SU-DHL-6 (cell line): ENCODE data around the gene HIVEP3.

Experiments used
- H2AFZ ChIP-seq: fragments of 200-600 bp; sonication (generic); 2 replicates; pipeline ENCODE4 v1.6.1; 2014; ENCODE audit warnings: low read depth, mild to moderate bottlenecking, moderate library complexity, mixed read lengths, antibody characterized with exemption, low read length; ENCODE audit not compliant: severe bottlenecking
- H3F3A ChIP-seq: fragments of 200-600 bp; shearing (Covaris generic); 2 replicates; pipeline ENCODE4 v1.6.0; 2016; ENCODE audit warnings: antibody characterized with exemption, mild to moderate bottlenecking; ENCODE audit not compliant: insufficient read depth
- H3K27ac ChIP-seq: fragments of 200-600 bp; sonication (generic); 2 replicates; pipeline ENCODE4 v1.5.1; 2016; ENCODE audit warnings: low read depth, mild to moderate bottlenecking, low read length, moderate library complexity, mixed read lengths
- H3K27me3 ChIP-seq: fragments of 200-600 bp; sonication (generic), shearing (Covaris generic); 2 replicates; pipeline ENCODE4 v1.6.0; 2014; ENCODE audit warnings: mild to moderate bottlenecking, low read length
- H3K36me3 ChIP-seq: fragments of 200-600 bp; sonication (generic); 2 replicates; pipeline ENCODE4 v1.6.1; 2014; ENCODE audit warnings: mild to moderate bottlenecking, low read length, mixed read lengths
- H3K4me2 ChIP-seq: fragments of 300-600, 200-600 bp; shearing (Covaris generic), sonication (generic); 2 replicates; pipeline ENCODE4 v1.6.0; 2014; ENCODE audit warnings: low read length, low read depth, mild to moderate bottlenecking; ENCODE audit not compliant: poor library complexity, severe bottlenecking
- H3K4me3 ChIP-seq: fragments of 200-600 bp; sonication (generic); 2 replicates; pipeline ENCODE4 v1.5.1; 2014; ENCODE audit warnings: antibody characterized with exemption, low read length, mild to moderate bottlenecking, mixed read lengths; ENCODE audit not compliant: insufficient read depth, poor library complexity, severe bottlenecking
- H3K79me2 ChIP-seq: fragments of 200-600 bp; sonication (generic); 2 replicates; pipeline ENCODE4 v1.6.1; 2014; ENCODE audit warnings: mild to moderate bottlenecking, low read length, moderate library complexity; ENCODE audit not compliant: insufficient read depth
- H3K9ac ChIP-seq: fragments of 200-600 bp; sonication (generic); 2 replicates; pipeline ENCODE4 v1.7.0; 2014; ENCODE audit warnings: mild to moderate bottlenecking, low read length
- H3K9me2 ChIP-seq: fragments of 200-600 bp; sonication (generic); replicated peaks from 2 replicates; pipeline ENCODE4 v1.6.1; 2014; ENCODE audit warnings: low read length; ENCODE audit not compliant: insufficient read depth
- H3K9me3 ChIP-seq: fragments of 200-600 bp; sonication (generic); 2 replicates; pipeline ENCODE4 v1.6.1; 2014; ENCODE audit warnings: low read length, mixed read lengths; ENCODE audit not compliant: insufficient read depth
- H4K20me1 ChIP-seq: fragments of 200-600 bp; sonication (generic); 2 replicates; pipeline ENCODE4 v1.6.1; 2014; ENCODE audit warnings: low read depth, mild to moderate bottlenecking, antibody characterized with exemption, low read length, moderate library complexity, mixed read lengths
- CTCF ChIP-seq: fragments of 200-600 bp; sonication (generic); IDR thresholded peaks from one replicate; pipeline ENCODE4 v1.5.1; 2017; ENCODE audit warnings: antibody characterized with exemption, mild to moderate bottlenecking, low read length, moderate library complexity; ENCODE audit not compliant: insufficient read depth, poor library complexity, severe bottlenecking
- EZH2phosphoT487 ChIP-seq: fragments of 200-600 bp; sonication (generic), shearing (Covaris generic); conservative IDR thresholded peaks from 2 replicates; pipeline ENCODE4 v1.6.1; 2018; ENCODE audit warnings: mild to moderate bottlenecking, antibody characterized with exemption, low read length, moderate library complexity, mixed read lengths

HIVEP3 gene

GRCh38 chr1:41792485-41792770 is 126.3 kb downstream of the HIVEP3 start:
- no peak overlapping the region for H3K9ac ChIP-seq
- H3K36me3 ChIP-seq: no peaks in the 10 kb centered on the region
- no peaks in the 10 kb centered on the region for H3K9me3 ChIP-seq
- no peaks in the 10 kb centered on the region for H3F3A ChIP-seq
- no peak overlapping the region for H3K27ac ChIP-seq
- no peaks in the 10 kb centered on the region for H3K27me3 ChIP-seq
- TF ChIP-seq EZH2phosphoT487: no peak
- TF ChIP-seq CTCF: no peak
- H3K4me2 ChIP-seq: no peak overlapping the region
- no peaks in the 10 kb centered on the region for H3K79me2 ChIP-seq
- H3K4me3 ChIP-seq: no peak overlapping the region
- no peaks in the 10 kb centered on the region for H3K9me2 ChIP-seq
- H2AFZ ChIP-seq: no peak overlapping the region
- no peaks in the 10 kb centered on the region for H4K20me1 ChIP-seq

- no peaks in the 10 kb centered on the region for H3K79me2 ChIP-seq
- no peak overlapping the region for H2AFZ ChIP-seq
These were observed 126.8 kb downstream of the HIVEP3 start for GRCh38 chr1:41791667-41792484.

GRCh38 chr1:41790351-41790750 is 128.4 kb downstream of the HIVEP3 start:
- H3K79me2 ChIP-seq: no peaks in the 10 kb centered on the region
- TF ChIP-seq EZH2phosphoT487 (no peak), CTCF (no peak)
- no peaks in the 10 kb centered on the region for H3K9me2 ChIP-seq
- no peaks in the 10 kb centered on the region for H3F3A ChIP-seq
- H3K27ac ChIP-seq: no peak overlapping the region
- H3K9ac ChIP-seq: no peak overlapping the region
- no peak overlapping the region for H3K4me3 ChIP-seq
- H3K27me3 ChIP-seq: no peaks in the 10 kb centered on the region
- H3K36me3 ChIP-seq: no peaks in the 10 kb centered on the region
- no peaks in the 10 kb centered on the region for H4K20me1 ChIP-seq
- no peak overlapping the region for H3K4me2 ChIP-seq
- H3K9me3 ChIP-seq: no peaks in the 10 kb centered on the region
- no peak overlapping the region for H2AFZ ChIP-seq

More at GRCh38 chr1:41791667-41792484, 126.8 kb downstream of the HIVEP3 start:
- H3F3A ChIP-seq: no peaks in the 10 kb centered on the region
- no peaks in the 10 kb centered on the region for H4K20me1 ChIP-seq
- no peak overlapping the region for H3K27ac ChIP-seq
- no peak overlapping the region for H3K4me2 ChIP-seq
- H3K9me3 ChIP-seq: no peaks in the 10 kb centered on the region
- no peaks in the 10 kb centered on the region for H3K36me3 ChIP-seq
- TF ChIP-seq CTCF (no peak), EZH2phosphoT487 (no peak)
- H3K9ac ChIP-seq: no peak overlapping the region
- no peaks in the 10 kb centered on the region for H3K9me2 ChIP-seq
- no peaks in the 10 kb centered on the region for H3K27me3 ChIP-seq
- no peak overlapping the region for H3K4me3 ChIP-seq
